Kidney (tissue), 14 donors: ENCODE data around the gene GRM7. TPM values are rescaled to one million over a fixed set of nuclear protein-coding genes. Genes with fewer than 3 reads are reported as not detected.
A peak's percentile ranks its signal among the peaks of the same experiment; 100 is the strongest.
"Not testable (repeated sequence)": the region's sequence is repeated elsewhere in the genome, so short reads cannot be mapped to it uniquely, and the experiment has no call there.

Source experiments
- DNase-seq, 5 donors: peaks; one replicate each; pipeline ENCODE4 v3.0.0-alpha.2; 2013 to 2020
- FAIRE-seq: peaks from 2 replicates; lab custom pipeline; 2012; peaks lifted over from hg19 to GRCh38; lab: Jason Lieb, UNC
- H3K27ac ChIP-seq, 2 donors: one replicate each; pipeline ENCODE4 v1.7.0; 2013; ENCODE audit warnings: low read depth in 2 of 2, low read length in 2 of 2, inconsistent platforms in 1 of 2
- H3K27me3 ChIP-seq: one replicate; pipeline ENCODE4 v1.7.1; 2013; ENCODE audit warnings: low read length, inconsistent platforms; ENCODE audit not compliant: control insufficient read depth, insufficient read depth
- H3K36me3 ChIP-seq, 3 donors: one replicate each; pipeline versions ENCODE4 v1.7.0 to v1.7.1; 2013; ENCODE audit warnings: low read length in 3 of 3, control low read depth in 1 of 3, inconsistent platforms in 1 of 3; ENCODE audit not compliant: insufficient read depth in 3 of 3, control insufficient read depth in 2 of 3
- H3K4me1 ChIP-seq, 3 donors: one replicate each; pipeline versions ENCODE4 v1.7.0 to v1.7.1; 2013; ENCODE audit warnings: low read length in 3 of 3, inconsistent platforms in 1 of 3, low read depth in 1 of 3; ENCODE audit not compliant: control insufficient read depth in 2 of 3, insufficient read depth in 2 of 3
- H3K4me3 ChIP-seq, 3 donors: one replicate each; pipeline versions ENCODE4 v1.7.0 to v1.8.1; 2013; ENCODE audit warnings: low read length in 3 of 3, control low read depth in 1 of 3, inconsistent platforms in 1 of 3
- H3K9ac ChIP-seq, 3 donors: one replicate each; pipeline versions ENCODE4 v1.7.0 to v1.7.1; 2013; ENCODE audit warnings: low read length in 3 of 3, control low read depth in 1 of 3, inconsistent platforms in 1 of 3
- H3K9me3 ChIP-seq, 3 donors: one replicate each; pipeline versions ENCODE4 v1.7.0 to v1.7.1; 2013; ENCODE audit warnings: low read length in 3 of 3, control low read depth in 1 of 3, inconsistent platforms in 1 of 3; ENCODE audit not compliant: control insufficient read depth in 2 of 3, insufficient read depth in 1 of 3
- intact Hi-C: fragments of 100-400 bp; cut with DNase I; formaldehyde crosslinking; loops from one replicate; pipeline ENCODE4 v1.11.1; 2022
- polyA plus RNA-seq: library from polyadenylated mRNA; stranded (reverse); fragments of 350-450 nt; fragmentation: Illumina TruSeq; extraction: RNeasy Lipid Tissue Mini Kit (QIAGEN cat#74804); gene quantifications from one replicate; pipeline ENCODE4 v1.2.3, GENCODE V29; 2014; ENCODE audit warnings: low read depth, low replicate concordance; ENCODE audit not compliant: insufficient read depth
- total RNA-seq: library from RNA; stranded (reverse); fragmentation: NEBNext Ultra II Directional; extraction: Animal tissue kit (Norgen Biotek cat#: 25700); gene quantifications from one replicate; pipeline ENCODE4 v1.2.1, GENCODE V29; 2021
- TF ChIP-seq, protein P1 (sequence below): IDR thresholded peaks from 3 replicates; pipeline ENCODE4 v1.5.1; 2012; ENCODE audit warnings: mild to moderate bottlenecking, moderate library complexity, borderline replicate concordance; ENCODE audit not compliant: insufficient read depth; ENCODE audit errors: extremely low read depth
- donor health status: control.
- donor health status: control.
- donor health status: control.
- donor health status: control.
- donor health status: control.
- donor health status: DM: yes; HTN: yes; CAD: no.
- donor health status: Normal renal cell carcinoma (clear cell type).

The GRM7 gene
- total and polyA plus RNA-seq, 2 donors from 2014 or later = 0.16 TPM; not detected in 1

DNA sequence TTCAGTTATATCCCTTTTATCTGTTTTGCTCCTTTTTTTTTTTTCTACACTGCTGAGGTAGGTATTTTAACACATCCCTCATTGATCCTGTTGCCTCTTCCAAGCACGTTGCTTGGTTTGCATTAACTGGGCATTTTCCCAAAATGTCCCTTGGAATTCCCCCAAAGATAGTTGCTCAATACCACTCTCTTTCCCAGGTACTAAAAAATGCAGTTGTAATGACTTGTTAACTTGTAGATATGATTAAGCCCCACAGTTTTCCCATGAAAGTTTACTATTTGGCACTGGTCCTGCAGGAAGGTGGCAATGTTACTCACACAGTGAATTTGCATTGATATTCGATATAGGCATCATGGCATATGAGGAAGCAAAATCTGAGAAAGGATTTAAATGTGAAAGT lies 67.1 kb downstream of the GRM7 start:
- H3K27me3 ChIP-seq = no peaks in the 10 kb centered on the region
- H3K4me3 ChIP-seq = no peak overlapping the region
- H3K9me3 ChIP-seq = no peaks in the 10 kb centered on the region
- H3K9ac ChIP-seq = no peak overlapping the region
- intact Hi-C loops = no loop called here
- H3K27ac ChIP-seq = no peak overlapping the region
- TF ChIP-seq, protein P1, sequence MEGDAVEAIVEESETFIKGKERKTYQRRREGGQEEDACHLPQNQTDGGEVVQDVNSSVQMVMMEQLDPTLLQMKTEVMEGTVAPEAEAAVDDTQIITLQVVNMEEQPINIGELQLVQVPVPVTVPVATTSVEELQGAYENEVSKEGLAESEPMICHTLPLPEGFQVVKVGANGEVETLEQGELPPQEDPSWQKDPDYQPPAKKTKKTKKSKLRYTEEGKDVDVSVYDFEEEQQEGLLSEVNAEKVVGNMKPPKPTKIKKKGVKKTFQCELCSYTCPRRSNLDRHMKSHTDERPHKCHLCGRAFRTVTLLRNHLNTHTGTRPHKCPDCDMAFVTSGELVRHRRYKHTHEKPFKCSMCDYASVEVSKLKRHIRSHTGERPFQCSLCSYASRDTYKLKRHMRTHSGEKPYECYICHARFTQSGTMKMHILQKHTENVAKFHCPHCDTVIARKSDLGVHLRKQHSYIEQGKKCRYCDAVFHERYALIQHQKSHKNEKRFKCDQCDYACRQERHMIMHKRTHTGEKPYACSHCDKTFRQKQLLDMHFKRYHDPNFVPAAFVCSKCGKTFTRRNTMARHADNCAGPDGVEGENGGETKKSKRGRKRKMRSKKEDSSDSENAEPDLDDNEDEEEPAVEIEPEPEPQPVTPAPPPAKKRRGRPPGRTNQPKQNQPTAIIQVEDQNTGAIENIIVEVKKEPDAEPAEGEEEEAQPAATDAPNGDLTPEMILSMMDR = no peak
- DNase-seq = no peak
- FAIRE-seq = no peak
- no peaks in the 10 kb centered on the region for H3K36me3 ChIP-seq
- H3K4me1 ChIP-seq = no peaks in the 10 kb centered on the region

DNA sequence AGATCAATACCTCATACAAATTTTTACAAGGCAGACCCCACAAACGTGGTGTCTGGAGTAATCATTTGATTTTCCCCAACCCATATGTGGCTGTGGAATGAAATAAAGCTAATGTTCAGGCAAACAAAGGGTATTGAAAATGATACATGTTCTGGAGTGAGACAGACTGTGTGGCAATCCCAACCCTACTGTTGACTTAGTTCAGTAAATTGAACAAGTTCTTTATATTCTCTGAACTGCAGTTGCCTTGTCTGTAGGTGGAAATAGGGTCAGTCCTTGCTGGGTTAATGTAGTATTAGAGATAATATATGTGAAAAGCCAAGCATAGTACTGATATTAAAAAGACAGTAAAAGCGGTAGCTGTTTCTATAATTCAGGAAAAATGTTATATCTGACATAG lies 69.0 kb downstream of the GRM7 start:
- TF ChIP-seq, protein P1 = no peak
- no peaks in the 10 kb centered on the region for H3K4me1 ChIP-seq
- no peak overlapping the region for H3K9ac ChIP-seq
- DNase-seq (no peak), FAIRE-seq (no peak)
- intact Hi-C loops = no loop called here
- no peaks in the 10 kb centered on the region for H3K27me3 ChIP-seq
- H3K27ac ChIP-seq = no peak overlapping the region
- H3K9me3 ChIP-seq = no peaks in the 10 kb centered on the region
- no peaks in the 10 kb centered on the region for H3K36me3 ChIP-seq
- H3K4me3 ChIP-seq = no peak overlapping the region

DNA sequence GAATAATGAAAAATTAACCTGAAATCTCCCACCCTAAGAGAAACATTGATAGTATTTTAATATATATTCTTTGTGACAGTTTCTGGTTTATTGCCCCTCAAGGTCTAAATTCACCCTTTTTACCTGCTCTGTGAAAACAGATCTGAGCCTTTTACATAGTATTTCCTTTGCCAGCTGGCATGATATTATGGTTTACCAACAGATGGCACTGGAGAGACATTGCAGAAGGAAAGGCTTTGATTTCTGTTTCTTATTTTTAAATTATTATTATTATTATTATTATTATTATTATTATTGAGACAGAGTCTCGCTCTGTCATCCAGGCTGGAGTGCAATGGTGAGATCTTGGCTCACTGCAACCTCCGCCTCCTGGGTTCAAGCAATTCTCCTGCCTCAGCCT lies 74.5 kb downstream of the GRM7 start:
- H3K4me3 ChIP-seq, intact Hi-C loops, H3K36me3 ChIP-seq, H3K4me1 ChIP-seq, FAIRE-seq, H3K9ac ChIP-seq, H3K27ac ChIP-seq, H3K9me3 ChIP-seq, DNase-seq, H3K27me3 ChIP-seq: not testable (repeated sequence)
- TF ChIP-seq, protein P1 = peak; percentile 2

DNA sequence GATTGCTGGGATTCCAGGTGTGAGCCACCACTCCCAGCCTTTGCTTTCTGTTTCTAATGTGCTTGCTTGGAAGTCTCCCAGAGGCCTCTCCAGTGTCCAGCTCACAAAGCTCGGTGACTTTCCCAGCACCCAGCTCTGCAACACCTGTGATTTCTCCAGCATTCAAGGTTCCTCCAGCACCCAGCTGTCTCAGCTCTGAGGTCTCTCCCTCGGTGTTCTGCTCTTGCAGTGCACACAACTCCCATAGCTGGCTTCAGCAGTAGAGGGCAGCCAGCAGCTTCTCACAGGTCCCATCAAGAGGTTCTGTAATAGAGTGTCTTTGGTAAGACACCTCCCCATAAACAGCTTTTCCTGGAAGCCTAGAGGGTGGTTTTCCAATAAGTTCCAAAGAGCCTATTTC lies 75.1 kb downstream of the GRM7 start:
- Histone ChIP-seq H3K9ac (no peak overlapping the region), H3K9me3 (no peaks in the 10 kb centered on the region), H3K4me3 (no peak overlapping the region), H3K4me1 (no peaks in the 10 kb centered on the region), H3K27ac (no peak overlapping the region), H3K36me3 (no peaks in the 10 kb centered on the region), H3K27me3 (no peaks in the 10 kb centered on the region)
- TF ChIP-seq, protein P1 = no peak
- intact Hi-C loops = no loop called here
- FAIRE-seq (no peak), DNase-seq (no peak)
